HEK293 (cell line): ENCODE measurements around the gene WDFY3.

Experiments
- CTCF ChIA-PET: fragments of 350-600 bp; formaldehyde crosslinking; extraction: SDS; loops from one replicate; lab custom pipeline; 2021; ENCODE audit warnings: antibody characterized with exemption; lab: Yijun Ruan, JAX
- POLR2A ChIA-PET: fragments of 300-600 bp; formaldehyde crosslinking; extraction: SDS; loops from one replicate; lab custom pipeline; 2020; ENCODE audit warnings: antibody characterized with exemption, inconsistent platforms; lab: Yijun Ruan, JAX
- H3K27ac ChIP-seq: fragments of 200-500 bp; sonication (Bioruptor generic); 2 replicates; pipeline ENCODE4 v1.5.1; 2014; ENCODE audit warnings: low read depth, low read length, control low read depth, inconsistent platforms; ENCODE audit errors: extremely low read depth
- H3K36me3 ChIP-seq, 2 experiments: fragments of 200-500 bp in 1 of 2; sonication (Bioruptor generic) in 1 of 2; 1 replicate in 1 of 2; 2 replicates in 1 of 2; pipeline ENCODE4 v1.5.1; 2014 to 2017; ENCODE audit warnings: inconsistent platforms in 2 of 2, low read length in 2 of 2; ENCODE audit not compliant: control insufficient read depth in 2 of 2, insufficient read depth in 1 of 2
- H3K4me1 ChIP-seq: fragments of 200-500 bp; sonication (Bioruptor generic); 2 replicates; pipeline ENCODE4 v1.5.1; 2014; ENCODE audit warnings: mild to moderate bottlenecking, low read length, inconsistent platforms; ENCODE audit not compliant: control insufficient read depth, insufficient read depth
- H3K4me3 ChIP-seq: 2 replicates; pipeline ENCODE4 v1.5.1; 2011; ENCODE audit warnings: low read depth, mild to moderate bottlenecking, control low read depth, low read length, moderate library complexity
- H3K9me3 ChIP-seq: fragments of 200-500 bp; sonication (Bioruptor generic); 2 replicates; pipeline ENCODE4 v1.5.1; 2014; ENCODE audit warnings: low read depth, low read length, inconsistent platforms; ENCODE audit not compliant: control insufficient read depth, insufficient read depth
- BCL11B ChIP-seq: fragments of 450-650 bp; formaldehyde crosslinking; IDR thresholded peaks from 2 replicates; pipeline ENCODE4 v1.5.1; 2016; ENCODE audit warnings: low read depth, missing biosample characterization, missing genetic modification characterization
- CTCF ChIP-seq: fragments of 450-650 bp; formaldehyde crosslinking; IDR thresholded peaks from 2 replicates; pipeline ENCODE4 v1.5.1; 2016; ENCODE audit warnings: missing biosample characterization, missing genetic modification characterization
- PATZ1 ChIP-seq: fragments of 450-650 bp; formaldehyde crosslinking; IDR thresholded peaks from 2 replicates; pipeline ENCODE4 v1.5.1; 2016; ENCODE audit warnings: missing biosample characterization, missing genetic modification characterization
- REST ChIP-seq: fragments of 450-650 bp; formaldehyde crosslinking; IDR thresholded peaks from 2 replicates; pipeline ENCODE4 v1.5.1; 2016; ENCODE audit warnings: missing biosample characterization, missing genetic modification characterization
- TRIM28 ChIP-seq: IDR thresholded peaks from 2 replicates; pipeline ENCODE4 v1.6.1; 2011; ENCODE audit warnings: low read length, control low read depth, borderline replicate concordance
- ZBTB10 ChIP-seq: fragments of 450-650 bp; formaldehyde crosslinking; IDR thresholded peaks from 2 replicates; pipeline ENCODE4 v1.5.1; 2016; ENCODE audit warnings: missing biosample characterization, missing genetic modification characterization
- ZBTB21 ChIP-seq: fragments of 450-650 bp; formaldehyde crosslinking; IDR thresholded peaks from 2 replicates; pipeline ENCODE4 v1.5.1; 2017; ENCODE audit warnings: missing biosample characterization, missing genetic modification characterization
- ZBTB8A ChIP-seq: fragments of 450-650 bp; formaldehyde crosslinking; IDR thresholded peaks from 2 replicates; pipeline ENCODE4 v1.5.1; 2016; ENCODE audit warnings: missing biosample characterization, missing genetic modification characterization
- ZNF311 ChIP-seq: fragments of 450-650 bp; formaldehyde crosslinking; IDR thresholded peaks from 2 replicates; pipeline ENCODE4 v1.5.1; 2017; ENCODE audit warnings: missing biosample characterization, missing genetic modification characterization, borderline replicate concordance
- ZNF704 ChIP-seq: fragments of 450-650 bp; formaldehyde crosslinking; IDR thresholded peaks from 2 replicates; pipeline ENCODE4 v1.5.1; 2016; ENCODE audit warnings: missing biosample characterization, missing genetic modification characterization
- ZNF830 ChIP-seq: fragments of 450-650 bp; IDR thresholded peaks from 2 replicates; pipeline ENCODE4 v1.5.0; 2018; ENCODE audit warnings: missing biosample characterization, missing genetic modification characterization, low read depth, mild to moderate bottlenecking, moderate library complexity
- ZNF843 ChIP-seq: fragments of 450-650 bp; formaldehyde crosslinking; IDR thresholded peaks from 2 replicates; pipeline ENCODE4 v1.5.1; 2016; ENCODE audit warnings: missing biosample characterization, missing genetic modification characterization

WDFY3 gene

GRCh38 chr4:84878546-84878945, 87.9 kb downstream of the WDFY3 start (continued):
- TF ChIP-seq PATZ1 (tag by site-specific recombination) (no peak), REST (tag by site-specific recombination) (no peak), BCL11B (tag by site-specific recombination) (no peak), ZNF311 (tag by site-specific recombination) (no peak)

- Histone ChIP-seq H3K4me1 (peaks cover 5% of the 10 kb centered on the region; the same call in 1 of the 2 replicates), H3K36me3 (no peaks in the 10 kb centered on the region), H3K27ac (no peak overlapping the region), H3K9me3 (no peaks in the 10 kb centered on the region), H3K4me3 (no peak overlapping the region)
- CTCF ChIA-PET, result no interaction called here
- TF ChIP-seq ZBTB21 (tag by site-specific recombination) (no peak), ZNF843 (tag by site-specific recombination) (no peak), TRIM28 (no peak), ZNF704 (tag by site-specific recombination) (no peak), CTCF (tag by site-specific recombination) (no peak), ZBTB8A (tag by site-specific recombination) (no peak), ZBTB10 (tag by site-specific recombination) (no peak), ZNF830 (no peak)
- POLR2A ChIA-PET, result no interaction called here
Observed at GRCh38 chr4:84878090-84878489, 88.4 kb downstream of the WDFY3 start.
